ENCODE results near the gene CWH43. TPM values are rescaled to one million over a fixed set of nuclear protein-coding genes. Genes with fewer than 3 reads are reported as not detected.

The CWH43 gene
- total and polyA plus RNA-seq, 7 experiments from 2014 or later = not detected

- no peak overlapping the region for H3K4me3 ChIP-seq (ENCODE audit: low read length)
- peaks cover 0 to 3% (median 0%) of the 10 kb centered on the region in 5 donors for H3K36me3 Mint-ChIP-seq
- H3K27ac Mint-ChIP-seq = no peak overlapping the region
- H3K9me3 Mint-ChIP-seq = no peaks in the 10 kb centered on the region
- no peaks in the 10 kb centered on the region for H3K4me1 ChIP-seq (ENCODE audit: control insufficient read depth in 2 of 2, insufficient read depth in 2 of 2, low read length in 2 of 2)
- no peaks in the 10 kb centered on the region for H3K27me3 ChIP-seq (ENCODE audit: control insufficient read depth in 2 of 2, insufficient read depth in 2 of 2, low read length in 2 of 2)
- H3K27me3 Mint-ChIP-seq = peaks cover 0 to 3% (median 0%) of the 10 kb centered on the region in 5 donors
- DNase-seq = no peak
- ATAC-seq = no peak
- no peaks in the 10 kb centered on the region for H3K9me3 ChIP-seq (ENCODE audit: control insufficient read depth in 2 of 3, low read length in 3 of 3)
- peaks cover 0 to 5% (median 0%) of the 10 kb centered on the region in 7 donors for H3K4me1 Mint-ChIP-seq
- no peak overlapping the region for H3K4me3 Mint-ChIP-seq
- H3K27ac ChIP-seq (ENCODE audit: low read depth, low read length) = no peak overlapping the region
- intact Hi-C loops (cut with micrococcal nuclease) = no loop called here
- POLR2A ChIA-PET = no interaction called here
- CTCF ChIA-PET = no interaction called here
- H3K36me3 ChIP-seq (ENCODE audit: control insufficient read depth in 2 of 3, insufficient read depth in 3 of 3, low read length in 3 of 3) = no peaks in the 10 kb centered on the region
These were observed 18.4 kb upstream of the CWH43 start for GRCh38 chr4:48967631-48968030.

GRCh38 chr4:48968814-48969213 lies 17.3 kb upstream of the CWH43 start:
- Histone ChIP-seq H3K27ac (ENCODE audit: low read depth, low read length) (no peak overlapping the region), H3K9me3 (ENCODE audit: control insufficient read depth in 2 of 3, low read length in 3 of 3) (no peaks in the 10 kb centered on the region), H3K27me3 (ENCODE audit: control insufficient read depth in 2 of 2, insufficient read depth in 2 of 2, low read length in 2 of 2) (no peaks in the 10 kb centered on the region), H3K36me3 (ENCODE audit: control insufficient read depth in 2 of 3, insufficient read depth in 3 of 3, low read length in 3 of 3) (no peaks in the 10 kb centered on the region), H3K4me3 (ENCODE audit: low read length) (no peak overlapping the region), H3K4me1 (ENCODE audit: control insufficient read depth in 2 of 2, insufficient read depth in 2 of 2, low read length in 2 of 2) (no peaks in the 10 kb centered on the region)
- ChIA-PET CTCF (interaction anchor here (0.6 kb wide), 1 partner anchor 24 kb away, joined by 6 read pairs; no protein-coding TSS in a partner anchor), POLR2A (no interaction called here)
- Mint-ChIP-seq H3K27ac (no peak overlapping the region), H3K27me3 (peaks cover 0 to 9% (median 7%) of the 10 kb centered on the region in 5 donors), H3K4me3 (no peak overlapping the region), H3K9me3 (no peaks in the 10 kb centered on the region), H3K4me1 (no peaks in the 10 kb centered on the region), H3K36me3 (peaks cover 0 to 3% (median 0%) of the 10 kb centered on the region in 5 donors)
- no peak for DNase-seq
- intact Hi-C loops (cut with micrococcal nuclease) = no loop called here
- no peak for ATAC-seq

- H3K4me3 Mint-ChIP-seq = no peak overlapping the region
- CTCF ChIA-PET = no interaction called here
- POLR2A ChIA-PET = no interaction called here
These were observed 15.6 kb upstream of the CWH43 start for GRCh38 chr4:48970471-48970921.

GRCh38 chr4:48974979-48975640 lies 11.0 kb upstream of the CWH43 start:
- Histone ChIP-seq H3K27ac (ENCODE audit: low read depth, low read length) (no peak overlapping the region), H3K27me3 (ENCODE audit: control insufficient read depth in 2 of 2, insufficient read depth in 2 of 2, low read length in 2 of 2) (peaks cover 0 to 2% of the 10 kb centered on the region in 2 donors), H3K36me3 (ENCODE audit: control insufficient read depth in 2 of 3, insufficient read depth in 3 of 3, low read length in 3 of 3) (no peaks in the 10 kb centered on the region), H3K4me3 (ENCODE audit: low read length) (no peak overlapping the region), H3K4me1 (ENCODE audit: control insufficient read depth in 2 of 2, insufficient read depth in 2 of 2, low read length in 2 of 2) (no peaks in the 10 kb centered on the region), H3K9me3 (ENCODE audit: control insufficient read depth in 2 of 3, low read length in 3 of 3) (no peaks in the 10 kb centered on the region)
- ATAC-seq (no peak), DNase-seq (no peak)
- H3K4me1 Mint-ChIP-seq = no peaks in the 10 kb centered on the region
- intact Hi-C loops (cut with micrococcal nuclease) = no loop called here
- peaks cover 5 to 32% (median 29%) of the 10 kb centered on the region in 5 donors for H3K27me3 Mint-ChIP-seq
- no peak overlapping the region for H3K27ac Mint-ChIP-seq
- ChIA-PET POLR2A (no interaction called here), CTCF (no interaction called here)
- no peak overlapping the region for H3K4me3 Mint-ChIP-seq
- peaks cover 0 to 3% (median 0%) of the 10 kb centered on the region in 5 donors for H3K36me3 Mint-ChIP-seq
- no peaks in the 10 kb centered on the region for H3K9me3 Mint-ChIP-seq

More at GRCh38 chr4:48970471-48970921, 15.6 kb upstream of the CWH43 start:
- Mint-ChIP-seq H3K27ac (no peak overlapping the region), H3K27me3 (peaks cover 3 to 17% (median 14%) of the 10 kb centered on the region in 5 donors), H3K9me3 (no peaks in the 10 kb centered on the region), H3K4me1 (no peaks in the 10 kb centered on the region), H3K36me3 (peaks cover 0 to 3% (median 0%) of the 10 kb centered on the region in 5 donors)
- ATAC-seq (no peak), DNase-seq (no peak)
- Histone ChIP-seq H3K4me3 (ENCODE audit: low read length) (no peak overlapping the region), H3K36me3 (ENCODE audit: control insufficient read depth in 2 of 3, insufficient read depth in 3 of 3, low read length in 3 of 3) (no peaks in the 10 kb centered on the region), H3K4me1 (ENCODE audit: control insufficient read depth in 2 of 2, insufficient read depth in 2 of 2, low read length in 2 of 2) (no peaks in the 10 kb centered on the region), H3K27me3 (ENCODE audit: control insufficient read depth in 2 of 2, insufficient read depth in 2 of 2, low read length in 2 of 2) (no peaks in the 10 kb centered on the region), H3K27ac (ENCODE audit: low read depth, low read length) (no peak overlapping the region), H3K9me3 (ENCODE audit: control insufficient read depth in 2 of 3, low read length in 3 of 3) (no peaks in the 10 kb centered on the region)
- intact Hi-C loops (cut with micrococcal nuclease) = no loop called here

GRCh38 chr4:48976041-48976440 lies 10.0 kb upstream of the CWH43 start:
- Mint-ChIP-seq H3K36me3 (peaks cover 0 to 3% (median 0%) of the 10 kb centered on the region in 5 donors), H3K4me1 (no peaks in the 10 kb centered on the region), H3K9me3 (no peaks in the 10 kb centered on the region), H3K27me3 (peaks cover 5 to 32% (median 28%) of the 10 kb centered on the region in 5 donors), H3K27ac (no peak overlapping the region), H3K4me3 (no peak overlapping the region)
- Histone ChIP-seq H3K4me3 (ENCODE audit: low read length) (no peak overlapping the region), H3K4me1 (ENCODE audit: control insufficient read depth in 2 of 2, insufficient read depth in 2 of 2, low read length in 2 of 2) (no peaks in the 10 kb centered on the region), H3K36me3 (ENCODE audit: control insufficient read depth in 2 of 3, insufficient read depth in 3 of 3, low read length in 3 of 3) (no peaks in the 10 kb centered on the region), H3K27me3 (ENCODE audit: control insufficient read depth in 2 of 2, insufficient read depth in 2 of 2, low read length in 2 of 2) (peaks cover 0 to 2% of the 10 kb centered on the region in 2 donors), H3K9me3 (ENCODE audit: control insufficient read depth in 2 of 3, low read length in 3 of 3) (no peaks in the 10 kb centered on the region), H3K27ac (ENCODE audit: low read depth, low read length) (no peak overlapping the region)
- ATAC-seq = no peak
- intact Hi-C loops (cut with micrococcal nuclease) = no loop called here
- ChIA-PET CTCF (no interaction called here), POLR2A (no interaction called here)
- DNase-seq = no peak

GRCh38 chr4:48979914-48980579 lies 6.0 kb upstream of the CWH43 start:
- Histone ChIP-seq H3K27me3 (ENCODE audit: control insufficient read depth in 2 of 2, insufficient read depth in 2 of 2, low read length in 2 of 2) (peaks cover 0 to 2% of the 10 kb centered on the region in 2 donors), H3K4me1 (ENCODE audit: control insufficient read depth in 2 of 2, insufficient read depth in 2 of 2, low read length in 2 of 2) (no peaks in the 10 kb centered on the region), H3K4me3 (ENCODE audit: low read length) (no peak overlapping the region), H3K27ac (ENCODE audit: low read depth, low read length) (no peak overlapping the region), H3K36me3 (ENCODE audit: control insufficient read depth in 2 of 3, insufficient read depth in 3 of 3, low read length in 3 of 3) (no peaks in the 10 kb centered on the region), H3K9me3 (ENCODE audit: control insufficient read depth in 2 of 3, low read length in 3 of 3) (no peaks in the 10 kb centered on the region)
- Mint-ChIP-seq H3K27me3 (peaks cover 23 to 49% (median 41%) of the 10 kb centered on the region in 5 donors), H3K4me1 (no peaks in the 10 kb centered on the region), H3K36me3 (peaks cover 0 to 5% (median 0%) of the 10 kb centered on the region in 5 donors), H3K9me3 (peaks cover 0 to 13% (median 5%) of the 10 kb centered on the region in 11 donors), H3K4me3 (no peak overlapping the region), H3K27ac (no peak overlapping the region)
- CTCF ChIA-PET = no interaction called here
- intact Hi-C loops (cut with micrococcal nuclease) = no loop called here
- no peak for DNase-seq
- no peak for ATAC-seq
- POLR2A ChIA-PET = no interaction called here

Measured in naive thymus-derived CD4-positive, alpha-beta T cell (primary cell).